Neural cell (in vitro differentiated cells): ENCODE data around the gene LAPTM5. TPM values are rescaled to one million over a fixed set of nuclear protein-coding genes. Genes with fewer than 3 reads are reported as not detected.

Experiments used
- H2AFZ ChIP-seq: fragments of 200-600, 300-800 bp; sonication (generic), shearing (Covaris generic); 2 replicates; pipeline ENCODE4 v1.6.0; 2014; ENCODE audit warnings: low read depth, mild to moderate bottlenecking, antibody characterized with exemption, low read length, moderate library complexity
- H3F3A ChIP-seq: fragments of 200-600 bp; shearing (Covaris generic); 2 replicates; pipeline ENCODE4 v1.6.1; 2016; ENCODE audit warnings: mild to moderate bottlenecking, moderate library complexity, mixed read lengths, antibody characterized with exemption, low read length; ENCODE audit not compliant: insufficient read depth, poor library complexity, severe bottlenecking
- H3K27ac ChIP-seq: fragments of 200-600, 300-800 bp; sonication (generic), shearing (Covaris generic); 2 replicates; pipeline ENCODE4 v1.5.1; 2014; ENCODE audit warnings: mild to moderate bottlenecking, low read length, moderate library complexity
- H3K27me3 ChIP-seq: fragments of 300-800, 200-600 bp; sonication (generic), shearing (Covaris generic); 2 replicates; pipeline ENCODE4 v1.6.0; 2014; ENCODE audit warnings: mild to moderate bottlenecking, low read depth, low read length, moderate library complexity; ENCODE audit not compliant: insufficient read depth
- H3K36me3 ChIP-seq: fragments of 300-800, 200-600 bp; sonication (generic), shearing (Covaris generic); 2 replicates; pipeline ENCODE4 v1.5.1; 2014; ENCODE audit warnings: mild to moderate bottlenecking, antibody characterized with exemption, low read length, moderate library complexity; ENCODE audit not compliant: insufficient read depth
- H3K4me2 ChIP-seq: fragments of 300-800, 200-600 bp; sonication (generic), shearing (Covaris generic); 2 replicates; pipeline ENCODE4 v1.6.0; 2014; ENCODE audit warnings: mild to moderate bottlenecking, low read length
- H3K4me3 ChIP-seq: fragments of 300-800, 200-600 bp; sonication (generic), shearing (Covaris generic); 2 replicates; pipeline ENCODE4 v1.5.1; 2014; ENCODE audit warnings: mild to moderate bottlenecking, low read length, moderate library complexity
- H3K79me2 ChIP-seq: fragments of 200-600 bp; shearing (Covaris generic); replicated peaks from 2 replicates; pipeline ENCODE4 v1.6.0; 2014; ENCODE audit warnings: mild to moderate bottlenecking, low read length, moderate library complexity; ENCODE audit not compliant: insufficient read depth
- H3K9ac ChIP-seq: fragments of 300-800, 200-600 bp; sonication (generic), shearing (Covaris generic); 2 replicates; pipeline ENCODE4 v1.6.1; 2016; ENCODE audit warnings: mild to moderate bottlenecking, low read length, mixed read lengths
- H3K9me2 ChIP-seq: fragments of 200-600 bp; shearing (Covaris generic); 2 replicates; pipeline ENCODE4 v1.6.1; 2016; ENCODE audit warnings: mild to moderate bottlenecking, low read length, mixed read lengths; ENCODE audit not compliant: insufficient read depth
- H3K9me3 ChIP-seq: fragments of 200-600, 300-800 bp; sonication (generic), shearing (Covaris generic); 2 replicates; pipeline ENCODE4 v1.6.1; 2016; ENCODE audit warnings: mild to moderate bottlenecking, mixed run types, low read length, moderate library complexity, mixed read lengths
- H4K20me1 ChIP-seq: fragments of 200-600 bp; shearing (Covaris generic); 2 replicates; pipeline ENCODE4 v1.6.1; 2016; ENCODE audit warnings: mild to moderate bottlenecking, mixed run types; ENCODE audit not compliant: insufficient read depth
- EP300 ChIP-seq: fragments of 450-650 bp; conservative IDR thresholded peaks from 2 replicates; pipeline ENCODE4 v1.6.1; 2014; ENCODE audit warnings: antibody characterized with exemption, mild to moderate bottlenecking, moderate library complexity; ENCODE audit not compliant: poor library complexity, severe bottlenecking
- EZH2 ChIP-seq: fragments of 200-600, 300-800 bp; shearing (Covaris generic), sonication (generic); IDR thresholded peaks from 2 replicates; pipeline ENCODE4 v1.6.1; 2014; ENCODE audit warnings: antibody characterized with exemption, low read length, borderline replicate concordance, mild to moderate bottlenecking; ENCODE audit not compliant: insufficient read depth, poor library complexity, severe bottlenecking
- MXI1 ChIP-seq: fragments of 450-650 bp; conservative IDR thresholded peaks from 2 replicates; pipeline ENCODE4 v1.6.1; 2014; ENCODE audit warnings: antibody characterized with exemption, mild to moderate bottlenecking; ENCODE audit not compliant: poor library complexity, severe bottlenecking
- POLR2AphosphoS5 ChIP-seq: IDR thresholded peaks from 2 replicates; pipeline ENCODE4 v1.6.1; 2012
- RAD21 ChIP-seq: fragments of 450-650 bp; conservative IDR thresholded peaks from 2 replicates; pipeline ENCODE4 v1.6.1; 2014; ENCODE audit warnings: antibody characterized with exemption, mild to moderate bottlenecking, moderate library complexity
- SMC3 ChIP-seq: fragments of 450-650 bp; conservative IDR thresholded peaks from 2 replicates; pipeline ENCODE4 v1.6.1; 2014; ENCODE audit warnings: antibody characterized with exemption, mild to moderate bottlenecking, moderate library complexity; ENCODE audit not compliant: poor library complexity
- TAF1 ChIP-seq: IDR thresholded peaks from 2 replicates; pipeline ENCODE4 v1.6.1; 2012; ENCODE audit warnings: low read depth
- polyA plus RNA-seq: library from polyadenylated mRNA; depleted of rRNA; stranded (reverse); fragments of >200 nt; gene quantifications from 2 replicates; pipeline ENCODE4 v1.2.3, GENCODE V29; 2014
- TF ChIP-seq, protein P1 (sequence below): fragments of 450-650 bp; IDR thresholded peaks from 2 replicates; pipeline ENCODE4 v1.5.1; 2014; ENCODE audit warnings: antibody characterized with exemption, mild to moderate bottlenecking, moderate library complexity; ENCODE audit not compliant: poor library complexity, severe bottlenecking
- TF ChIP-seq, protein P2 (sequence below): IDR thresholded peaks from 2 replicates; pipeline ENCODE4 v1.6.1; 2012; ENCODE audit warnings: borderline replicate concordance

The LAPTM5 gene
- polyA plus RNA-seq, 1 donor from 2014 or later = 0.12 TPM

DNA sequence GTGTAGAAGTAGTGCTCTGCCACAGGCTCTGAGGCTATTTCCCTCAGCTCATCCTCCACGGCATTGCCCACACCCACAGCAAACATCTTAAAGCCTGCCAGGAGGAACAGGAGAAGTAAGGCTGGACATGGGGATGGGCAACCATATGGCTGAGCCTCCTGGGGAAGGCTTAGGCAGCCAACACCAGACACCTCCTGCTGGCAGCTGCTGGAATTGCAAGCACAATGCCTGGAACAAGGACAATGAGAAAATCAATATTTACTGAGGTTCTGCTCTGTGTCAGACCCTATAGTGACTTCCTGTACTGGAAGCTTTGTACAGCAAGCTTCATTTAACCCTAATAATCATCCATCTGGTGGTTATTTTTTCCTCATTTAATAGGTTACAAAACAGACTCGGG is 42.4 kb downstream of the LAPTM5 start:
- TF ChIP-seq, protein P1, sequence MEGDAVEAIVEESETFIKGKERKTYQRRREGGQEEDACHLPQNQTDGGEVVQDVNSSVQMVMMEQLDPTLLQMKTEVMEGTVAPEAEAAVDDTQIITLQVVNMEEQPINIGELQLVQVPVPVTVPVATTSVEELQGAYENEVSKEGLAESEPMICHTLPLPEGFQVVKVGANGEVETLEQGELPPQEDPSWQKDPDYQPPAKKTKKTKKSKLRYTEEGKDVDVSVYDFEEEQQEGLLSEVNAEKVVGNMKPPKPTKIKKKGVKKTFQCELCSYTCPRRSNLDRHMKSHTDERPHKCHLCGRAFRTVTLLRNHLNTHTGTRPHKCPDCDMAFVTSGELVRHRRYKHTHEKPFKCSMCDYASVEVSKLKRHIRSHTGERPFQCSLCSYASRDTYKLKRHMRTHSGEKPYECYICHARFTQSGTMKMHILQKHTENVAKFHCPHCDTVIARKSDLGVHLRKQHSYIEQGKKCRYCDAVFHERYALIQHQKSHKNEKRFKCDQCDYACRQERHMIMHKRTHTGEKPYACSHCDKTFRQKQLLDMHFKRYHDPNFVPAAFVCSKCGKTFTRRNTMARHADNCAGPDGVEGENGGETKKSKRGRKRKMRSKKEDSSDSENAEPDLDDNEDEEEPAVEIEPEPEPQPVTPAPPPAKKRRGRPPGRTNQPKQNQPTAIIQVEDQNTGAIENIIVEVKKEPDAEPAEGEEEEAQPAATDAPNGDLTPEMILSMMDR = peak; percentile 42
- TF ChIP-seq POLR2AphosphoS5 = no peak
- no peaks in the 10 kb centered on the region for H3K79me2 ChIP-seq
- H4K20me1 ChIP-seq = no peaks in the 10 kb centered on the region
- H3F3A ChIP-seq = no peaks in the 10 kb centered on the region
- no peak overlapping the region for H3K27ac ChIP-seq
- no peaks in the 10 kb centered on the region for H3K9me3 ChIP-seq
- H3K9me2 ChIP-seq = no peaks in the 10 kb centered on the region
- no peak overlapping the region for H3K4me2 ChIP-seq
- H3K36me3 ChIP-seq = no peaks in the 10 kb centered on the region
- no peak overlapping the region for H2AFZ ChIP-seq
- no peaks in the 10 kb centered on the region for H3K27me3 ChIP-seq
- H3K9ac ChIP-seq = no peak overlapping the region
- H3K4me3 ChIP-seq = no peak overlapping the region

DNA sequence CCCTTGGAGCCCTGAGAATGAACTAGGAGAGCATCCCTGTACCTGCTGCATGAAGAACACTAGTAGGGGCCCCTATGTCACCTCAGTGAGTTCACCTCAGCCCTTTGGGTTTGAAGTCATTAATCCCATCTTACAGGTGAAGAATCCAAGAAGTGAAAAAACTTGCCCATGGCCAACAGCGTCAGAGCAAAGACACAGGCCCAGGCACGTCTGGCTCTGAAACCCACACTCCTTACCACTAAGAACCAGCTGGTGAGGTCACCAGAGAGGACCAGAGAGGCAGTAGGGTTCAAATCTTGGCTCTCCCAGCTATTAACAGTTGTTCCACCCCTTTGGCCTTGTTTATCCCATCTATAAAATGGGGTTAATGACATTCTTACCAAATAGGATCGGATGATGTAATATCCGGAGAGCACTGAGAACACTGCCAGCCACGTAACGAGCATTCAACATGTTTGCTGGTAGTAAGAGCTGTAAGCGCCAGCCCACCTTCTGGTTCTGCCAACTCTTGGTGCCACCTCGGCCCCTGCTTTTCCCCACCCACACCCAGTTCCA is 43.0 kb downstream of the LAPTM5 start:
- no peaks in the 10 kb centered on the region for H3K79me2 ChIP-seq
- H3K27ac ChIP-seq = no peak overlapping the region
- no peaks in the 10 kb centered on the region for H3K9me3 ChIP-seq
- TF ChIP-seq EP300 (no peak), EZH2 (no peak), MXI1 (no peak), POLR2AphosphoS5 (no peak), TAF1 (no peak), RAD21 (no peak), SMC3 (no peak)
- TF ChIP-seq, protein P1 = no peak
- TF ChIP-seq, protein P2, sequence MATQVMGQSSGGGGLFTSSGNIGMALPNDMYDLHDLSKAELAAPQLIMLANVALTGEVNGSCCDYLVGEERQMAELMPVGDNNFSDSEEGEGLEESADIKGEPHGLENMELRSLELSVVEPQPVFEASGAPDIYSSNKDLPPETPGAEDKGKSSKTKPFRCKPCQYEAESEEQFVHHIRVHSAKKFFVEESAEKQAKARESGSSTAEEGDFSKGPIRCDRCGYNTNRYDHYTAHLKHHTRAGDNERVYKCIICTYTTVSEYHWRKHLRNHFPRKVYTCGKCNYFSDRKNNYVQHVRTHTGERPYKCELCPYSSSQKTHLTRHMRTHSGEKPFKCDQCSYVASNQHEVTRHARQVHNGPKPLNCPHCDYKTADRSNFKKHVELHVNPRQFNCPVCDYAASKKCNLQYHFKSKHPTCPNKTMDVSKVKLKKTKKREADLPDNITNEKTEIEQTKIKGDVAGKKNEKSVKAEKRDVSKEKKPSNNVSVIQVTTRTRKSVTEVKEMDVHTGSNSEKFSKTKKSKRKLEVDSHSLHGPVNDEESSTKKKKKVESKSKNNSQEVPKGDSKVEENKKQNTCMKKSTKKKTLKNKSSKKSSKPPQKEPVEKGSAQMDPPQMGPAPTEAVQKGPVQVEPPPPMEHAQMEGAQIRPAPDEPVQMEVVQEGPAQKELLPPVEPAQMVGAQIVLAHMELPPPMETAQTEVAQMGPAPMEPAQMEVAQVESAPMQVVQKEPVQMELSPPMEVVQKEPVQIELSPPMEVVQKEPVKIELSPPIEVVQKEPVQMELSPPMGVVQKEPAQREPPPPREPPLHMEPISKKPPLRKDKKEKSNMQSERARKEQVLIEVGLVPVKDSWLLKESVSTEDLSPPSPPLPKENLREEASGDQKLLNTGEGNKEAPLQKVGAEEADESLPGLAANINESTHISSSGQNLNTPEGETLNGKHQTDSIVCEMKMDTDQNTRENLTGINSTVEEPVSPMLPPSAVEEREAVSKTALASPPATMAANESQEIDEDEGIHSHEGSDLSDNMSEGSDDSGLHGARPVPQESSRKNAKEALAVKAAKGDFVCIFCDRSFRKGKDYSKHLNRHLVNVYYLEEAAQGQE = no peak
- no peak overlapping the region for H3K4me3 ChIP-seq
- no peaks in the 10 kb centered on the region for H3K36me3 ChIP-seq
- H2AFZ ChIP-seq = no peak overlapping the region
- H3F3A ChIP-seq = no peaks in the 10 kb centered on the region
- no peaks in the 10 kb centered on the region for H3K9me2 ChIP-seq
- no peaks in the 10 kb centered on the region for H4K20me1 ChIP-seq
- no peak overlapping the region for H3K4me2 ChIP-seq
- no peak overlapping the region for H3K9ac ChIP-seq
- no peaks in the 10 kb centered on the region for H3K27me3 ChIP-seq
